GM10266 (cell line): ENCODE measurements around the gene RIMBP2.
A peak's percentile ranks its signal among the peaks of the same experiment; 100 is the strongest.

Experiments
- DNase-seq: peaks from one replicate; pipeline ENCODE4 v3.0.0; 2012; ENCODE audit errors: extremely low spot score
- TF ChIP-seq, protein P1 (sequence below): IDR thresholded peaks from 2 replicates; pipeline ENCODE4 v1.5.1; 2012; ENCODE audit warnings: mild to moderate bottlenecking, low read depth; ENCODE audit not compliant: control insufficient read depth, insufficient read depth; ENCODE audit errors: missing control alignments

Gene RIMBP2

DNA sequence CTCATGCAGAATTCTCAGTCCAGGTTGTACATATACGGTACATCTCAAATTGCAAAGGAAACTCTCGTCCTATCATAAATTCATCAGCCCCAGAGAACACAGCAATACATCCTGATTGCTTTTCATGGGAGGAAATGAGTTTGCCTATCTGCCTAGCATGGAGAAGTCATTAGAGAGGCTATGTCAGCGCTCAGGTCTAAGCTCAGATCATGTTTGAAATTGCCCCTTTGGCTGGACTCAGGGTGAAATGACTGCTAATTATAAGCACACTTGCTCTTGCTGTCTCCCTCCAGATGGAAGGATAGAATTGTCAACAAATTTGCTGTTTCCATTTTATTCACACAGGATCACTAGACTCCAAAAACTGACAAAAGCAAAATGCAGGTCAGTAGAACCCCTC is 178.4 kb downstream of the RIMBP2 start:
- TF ChIP-seq, protein P1, sequence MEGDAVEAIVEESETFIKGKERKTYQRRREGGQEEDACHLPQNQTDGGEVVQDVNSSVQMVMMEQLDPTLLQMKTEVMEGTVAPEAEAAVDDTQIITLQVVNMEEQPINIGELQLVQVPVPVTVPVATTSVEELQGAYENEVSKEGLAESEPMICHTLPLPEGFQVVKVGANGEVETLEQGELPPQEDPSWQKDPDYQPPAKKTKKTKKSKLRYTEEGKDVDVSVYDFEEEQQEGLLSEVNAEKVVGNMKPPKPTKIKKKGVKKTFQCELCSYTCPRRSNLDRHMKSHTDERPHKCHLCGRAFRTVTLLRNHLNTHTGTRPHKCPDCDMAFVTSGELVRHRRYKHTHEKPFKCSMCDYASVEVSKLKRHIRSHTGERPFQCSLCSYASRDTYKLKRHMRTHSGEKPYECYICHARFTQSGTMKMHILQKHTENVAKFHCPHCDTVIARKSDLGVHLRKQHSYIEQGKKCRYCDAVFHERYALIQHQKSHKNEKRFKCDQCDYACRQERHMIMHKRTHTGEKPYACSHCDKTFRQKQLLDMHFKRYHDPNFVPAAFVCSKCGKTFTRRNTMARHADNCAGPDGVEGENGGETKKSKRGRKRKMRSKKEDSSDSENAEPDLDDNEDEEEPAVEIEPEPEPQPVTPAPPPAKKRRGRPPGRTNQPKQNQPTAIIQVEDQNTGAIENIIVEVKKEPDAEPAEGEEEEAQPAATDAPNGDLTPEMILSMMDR, result no peak
- DNase-seq, result no peak

DNA sequence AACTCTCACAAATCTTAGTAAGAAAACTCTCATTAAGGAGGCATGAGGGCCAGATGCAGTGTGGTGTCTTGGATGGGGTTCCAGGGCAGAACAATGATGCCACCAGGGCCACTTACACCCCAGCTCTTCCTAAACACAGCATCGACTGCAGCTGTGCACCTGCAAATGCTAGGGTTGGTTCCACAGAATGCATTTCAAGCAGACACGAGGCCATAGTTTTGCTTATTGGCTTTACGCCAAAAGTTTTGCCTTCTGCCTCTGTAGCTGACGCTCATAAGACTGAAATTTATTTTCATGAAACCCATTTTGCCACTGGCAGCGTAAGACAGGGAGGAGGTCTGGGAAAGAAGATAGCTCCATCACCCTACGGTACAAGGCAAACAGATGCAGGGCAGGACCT is 179.0 kb downstream of the RIMBP2 start:
- TF ChIP-seq, protein P1, result no peak
- no peak for DNase-seq

DNA sequence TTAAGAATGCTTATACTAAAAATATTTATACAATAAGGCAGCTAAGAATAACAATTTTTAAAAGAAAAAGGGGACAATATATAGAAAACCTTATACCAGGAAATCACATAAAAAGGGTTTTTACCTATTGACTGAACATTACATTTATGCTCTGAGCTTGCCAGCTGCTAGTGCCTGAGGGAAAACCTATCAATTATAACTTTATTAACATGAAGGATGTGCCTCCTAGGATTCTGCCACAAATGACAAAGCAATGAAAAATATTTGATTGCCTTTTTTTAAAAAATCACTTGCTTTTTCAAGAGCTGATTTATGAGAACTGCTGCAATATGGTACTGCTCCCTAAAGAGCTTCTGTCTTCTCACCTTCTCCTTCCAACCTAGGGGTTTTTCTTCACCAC is 185.7 kb downstream of the RIMBP2 start:
- DNase-seq, result no peak
- TF ChIP-seq, protein P1, result no peak

DNA sequence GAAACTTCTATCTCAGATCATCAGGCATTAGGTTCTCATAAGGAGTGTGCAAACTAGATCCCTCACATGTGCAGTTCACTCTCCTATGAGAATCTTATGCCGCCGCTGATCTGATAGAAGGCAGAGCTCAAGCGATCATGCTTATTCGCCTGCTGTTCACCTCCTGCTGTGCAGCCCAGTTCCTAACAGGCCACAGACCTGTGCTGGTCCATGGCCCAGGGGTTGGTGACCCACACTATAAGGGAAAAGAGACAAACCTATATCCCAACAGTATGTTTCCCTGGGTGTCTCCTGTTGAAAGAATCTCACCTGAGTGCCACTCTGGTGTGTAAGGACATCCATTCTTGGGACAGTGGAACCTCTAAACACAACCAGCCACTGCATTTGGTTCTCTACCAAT is 186.3 kb downstream of the RIMBP2 start:
- no peak for DNase-seq
- TF ChIP-seq, protein P1, result no peak

DNA sequence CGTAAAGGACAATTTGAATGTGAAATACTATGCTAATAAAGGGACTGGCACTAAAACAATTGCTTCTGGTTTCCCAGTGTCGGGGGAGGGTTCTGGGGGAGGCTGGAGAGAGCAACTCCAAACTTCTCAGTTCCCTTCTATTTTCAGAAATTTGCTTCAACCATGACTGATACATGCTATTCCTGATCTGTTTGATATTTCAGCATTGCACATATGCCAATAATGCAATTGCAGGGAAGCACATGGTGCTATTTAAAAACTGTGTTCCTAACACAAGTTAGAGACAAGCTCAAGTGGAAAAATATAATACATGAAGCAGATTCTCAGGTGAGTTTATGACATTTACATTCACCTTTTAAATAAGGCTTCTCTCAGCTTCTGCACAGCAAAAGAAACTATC is 188.9 kb downstream of the RIMBP2 start:
- TF ChIP-seq, protein P1, result no peak
- DNase-seq, result no peak

DNA sequence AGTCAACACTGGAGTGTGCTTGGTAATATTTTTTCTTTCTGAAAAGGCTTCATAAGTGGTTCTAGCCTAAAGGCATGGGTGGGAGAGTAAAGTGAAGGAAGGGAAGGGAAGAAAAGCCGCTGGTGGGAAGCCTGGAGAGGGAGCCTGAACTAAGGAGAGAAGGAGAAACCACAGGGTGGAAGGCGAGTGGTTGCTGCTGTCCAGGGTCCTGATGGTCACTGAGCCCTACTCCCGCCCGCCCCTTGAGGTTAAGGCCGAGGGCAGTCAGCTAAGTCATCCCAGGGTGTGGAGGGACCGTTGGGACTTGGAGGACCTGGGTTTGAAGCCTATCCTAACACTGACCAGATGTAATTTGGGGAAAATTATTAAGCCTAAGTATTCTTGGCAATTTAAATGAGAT is 189.3 kb downstream of the RIMBP2 start:
- TF ChIP-seq, protein P1, result no peak
- peak; percentile 20 for DNase-seq

DNA sequence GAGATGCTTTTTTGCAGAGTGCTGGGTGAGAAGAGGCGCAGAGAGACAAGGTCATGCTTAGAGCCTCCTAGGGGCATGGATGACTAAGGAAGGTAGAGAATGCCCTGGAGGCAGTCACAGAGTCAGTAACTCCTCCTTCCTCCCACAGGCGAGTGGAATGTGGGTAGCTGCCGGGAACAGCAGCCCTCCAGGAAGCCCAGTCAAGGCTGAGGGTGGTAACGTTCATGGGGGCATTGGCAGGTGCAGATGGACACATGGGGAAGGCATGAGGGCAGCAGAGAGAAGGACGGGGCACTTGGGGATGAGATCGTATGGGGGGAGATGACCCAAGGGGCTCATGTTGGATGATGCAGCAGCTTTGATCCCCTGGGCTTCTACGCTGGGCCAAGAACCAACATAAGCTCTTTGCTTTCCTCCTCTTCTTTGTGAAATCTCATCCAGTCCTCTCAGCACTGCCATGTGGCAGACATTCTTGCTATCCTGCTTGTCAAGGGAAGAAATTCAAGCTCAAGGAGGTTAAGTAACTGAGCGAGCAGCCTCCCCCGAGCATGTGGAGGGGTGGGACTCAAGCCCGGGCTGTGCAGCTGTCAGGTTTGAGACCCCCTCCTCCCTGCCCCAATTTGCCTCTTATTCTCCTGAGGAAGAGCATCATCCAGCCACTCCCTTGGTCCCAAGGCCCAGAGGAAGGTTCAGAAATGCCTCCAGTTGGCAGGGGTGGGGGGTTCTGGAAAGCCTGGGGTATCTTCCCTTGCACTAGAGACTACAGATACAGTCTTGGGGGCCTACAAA is 190.5 kb downstream of the RIMBP2 start:
- TF ChIP-seq, protein P1, result no peak
- no peak for DNase-seq
